ENCODE results near the gene WNT4.

DNA sequence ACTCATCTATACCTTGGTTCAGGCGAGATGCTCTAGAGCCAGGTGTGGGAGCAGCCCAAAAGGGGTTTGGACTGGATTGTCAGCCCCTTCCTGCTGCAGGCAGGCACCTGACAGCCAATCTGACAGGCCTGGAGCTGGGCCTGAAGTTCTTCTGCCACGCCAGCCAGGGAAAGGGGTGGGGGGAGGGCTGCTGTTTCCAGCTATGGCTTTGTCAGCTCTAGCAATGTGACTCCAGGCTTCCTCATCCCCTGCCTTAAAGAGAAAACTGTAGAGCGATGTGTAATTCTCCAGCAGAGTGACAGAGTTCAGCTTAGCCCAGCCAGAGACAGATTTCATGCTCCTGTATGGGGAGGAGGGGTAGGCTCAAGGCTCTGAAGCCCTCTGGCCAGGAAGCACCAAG is 30.3 kb downstream of the WNT4 start:
- TF ChIP-seq ZFX (IDR thresholded peaks at IDR 0.05), result no peak
- TF ChIP-seq CBX3 (IDR thresholded peaks at IDR 0.05; ENCODE audit: low read depth), result no peak
- no peak for TF ChIP-seq ZNF274 (IDR thresholded peaks at IDR 0.05; ENCODE audit: low read depth, low read length)
- no peak for TF ChIP-seq YY1 (IDR thresholded peaks at IDR 0.05; ENCODE audit: extremely low read depth, insufficient replicate concordance, low read depth, low read length)
- TF ChIP-seq, protein P1, sequence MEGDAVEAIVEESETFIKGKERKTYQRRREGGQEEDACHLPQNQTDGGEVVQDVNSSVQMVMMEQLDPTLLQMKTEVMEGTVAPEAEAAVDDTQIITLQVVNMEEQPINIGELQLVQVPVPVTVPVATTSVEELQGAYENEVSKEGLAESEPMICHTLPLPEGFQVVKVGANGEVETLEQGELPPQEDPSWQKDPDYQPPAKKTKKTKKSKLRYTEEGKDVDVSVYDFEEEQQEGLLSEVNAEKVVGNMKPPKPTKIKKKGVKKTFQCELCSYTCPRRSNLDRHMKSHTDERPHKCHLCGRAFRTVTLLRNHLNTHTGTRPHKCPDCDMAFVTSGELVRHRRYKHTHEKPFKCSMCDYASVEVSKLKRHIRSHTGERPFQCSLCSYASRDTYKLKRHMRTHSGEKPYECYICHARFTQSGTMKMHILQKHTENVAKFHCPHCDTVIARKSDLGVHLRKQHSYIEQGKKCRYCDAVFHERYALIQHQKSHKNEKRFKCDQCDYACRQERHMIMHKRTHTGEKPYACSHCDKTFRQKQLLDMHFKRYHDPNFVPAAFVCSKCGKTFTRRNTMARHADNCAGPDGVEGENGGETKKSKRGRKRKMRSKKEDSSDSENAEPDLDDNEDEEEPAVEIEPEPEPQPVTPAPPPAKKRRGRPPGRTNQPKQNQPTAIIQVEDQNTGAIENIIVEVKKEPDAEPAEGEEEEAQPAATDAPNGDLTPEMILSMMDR (IDR thresholded peaks at IDR 0.05 in 2 of 3, conservative IDR thresholded peaks at IDR 0.05 in 1 of 3; ENCODE audit: borderline replicate concordance in 1 of 3, insufficient read depth in 1 of 3, low read depth in 2 of 3, low read length in 2 of 3), result no peak
- no peak for TF ChIP-seq ATF3 (IDR thresholded peaks at IDR 0.05)
- TF ChIP-seq SIN3A (IDR thresholded peaks at IDR 0.05; ENCODE audit: low read depth), result no peak
- no peak for TF ChIP-seq SRF (IDR thresholded peaks at IDR 0.05; ENCODE audit: low read depth)

Data from HCT116 (cell line).